ENCODE data around the gene TCEANC. TPM values are rescaled to one million over a fixed set of nuclear protein-coding genes. Genes with fewer than 3 reads are reported as not detected.
"Not testable (repeated sequence)": the region's sequence is repeated elsewhere in the genome, so short reads cannot be mapped to it uniquely, and the experiment has no call there.

The TCEANC gene
- total RNA-seq, 1 experiment from 2014 or later, result 3.5 TPM

DNA sequence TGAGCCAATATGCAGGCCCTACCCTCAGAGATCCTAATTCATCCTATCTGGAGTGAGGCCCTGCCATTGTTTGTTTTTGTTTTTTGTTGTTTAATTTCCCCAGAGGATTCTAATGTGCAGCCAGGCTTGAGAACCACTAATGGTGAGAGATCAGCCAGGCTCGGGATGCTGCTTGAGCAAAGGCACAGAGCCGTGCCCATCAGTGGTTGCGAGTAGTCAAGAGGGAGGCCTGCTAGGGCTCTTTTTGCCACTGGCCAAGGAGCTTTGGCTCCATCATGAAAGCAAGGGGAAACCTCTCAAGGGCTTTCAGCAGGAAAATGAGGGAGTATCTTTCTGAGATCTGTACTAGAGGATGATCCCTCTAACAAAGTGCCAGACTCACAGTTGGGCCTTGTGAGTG, 2.7 kb downstream of the TCEANC start:
- no peak for DNase-seq (ENCODE audit: low spot score)

DNA sequence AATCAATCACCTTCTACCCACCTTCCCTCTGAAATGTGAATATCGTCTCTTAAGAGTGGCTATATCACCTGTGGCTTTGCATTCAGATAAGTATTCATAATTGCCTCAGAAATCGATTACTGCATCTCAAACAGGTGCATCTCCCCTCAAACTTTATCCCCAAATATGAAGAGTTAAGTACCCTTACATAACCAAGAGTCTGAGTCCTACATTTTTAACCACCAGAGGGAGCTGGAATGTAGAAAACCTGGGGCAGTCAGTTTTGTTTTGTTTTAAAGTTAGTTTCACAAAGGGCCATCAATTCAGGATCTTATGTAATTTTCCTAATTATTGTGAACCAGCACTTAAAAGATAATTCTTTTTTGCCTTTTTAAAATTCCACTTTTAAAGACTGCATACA, 5.7 kb downstream of the TCEANC start:
- DNase-seq (ENCODE audit: low spot score), result peak; percentile 35

DNA sequence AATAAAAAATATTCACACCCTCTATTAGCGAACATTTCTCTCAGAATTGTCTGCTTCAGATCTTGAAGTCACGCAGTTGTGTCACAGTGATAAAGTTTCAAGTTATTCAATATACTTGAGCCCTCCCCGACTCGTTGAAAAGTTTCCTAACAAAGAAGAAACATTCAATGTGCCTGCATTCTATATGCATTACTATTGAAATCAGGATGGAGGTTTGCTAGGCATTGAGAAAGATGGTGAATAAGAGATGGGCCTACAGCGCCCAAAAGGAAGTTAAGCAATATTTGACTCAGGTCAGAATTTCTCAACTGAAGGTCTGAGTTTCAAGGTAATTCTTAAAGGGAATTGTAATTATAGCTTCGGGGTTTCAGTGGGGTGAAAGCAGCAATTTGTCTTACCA, 6.1 kb downstream of the TCEANC start:
- DNase-seq (ENCODE audit: low spot score), result no peak

DNA sequence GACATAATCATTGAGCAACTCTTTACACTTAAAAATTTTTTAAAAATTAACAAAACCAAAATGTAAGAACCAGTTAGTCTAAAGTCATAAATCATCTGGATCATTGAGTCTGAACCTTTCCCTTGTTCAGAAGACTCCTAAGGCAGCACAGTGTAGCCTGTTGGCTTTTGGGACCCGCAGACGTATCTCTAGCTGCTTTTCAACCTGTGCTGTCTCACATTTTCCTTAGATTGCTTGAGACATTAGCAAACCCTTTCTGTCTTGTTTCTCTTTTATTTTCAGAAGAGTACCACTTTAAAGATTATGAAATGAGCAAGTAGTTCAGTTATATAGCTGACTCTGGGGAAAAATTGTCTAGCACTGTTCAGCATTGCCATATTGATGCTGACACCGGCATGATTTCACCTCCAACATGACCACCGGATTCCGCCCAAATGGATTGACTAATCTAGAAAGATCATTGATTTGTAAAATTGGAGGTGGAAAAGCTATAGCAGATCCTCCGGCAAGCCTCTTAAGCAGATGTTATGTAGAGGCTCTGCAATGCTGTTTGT, 8.9 kb downstream of the TCEANC start:
- no peak for DNase-seq (ENCODE audit: low spot score)

DNA sequence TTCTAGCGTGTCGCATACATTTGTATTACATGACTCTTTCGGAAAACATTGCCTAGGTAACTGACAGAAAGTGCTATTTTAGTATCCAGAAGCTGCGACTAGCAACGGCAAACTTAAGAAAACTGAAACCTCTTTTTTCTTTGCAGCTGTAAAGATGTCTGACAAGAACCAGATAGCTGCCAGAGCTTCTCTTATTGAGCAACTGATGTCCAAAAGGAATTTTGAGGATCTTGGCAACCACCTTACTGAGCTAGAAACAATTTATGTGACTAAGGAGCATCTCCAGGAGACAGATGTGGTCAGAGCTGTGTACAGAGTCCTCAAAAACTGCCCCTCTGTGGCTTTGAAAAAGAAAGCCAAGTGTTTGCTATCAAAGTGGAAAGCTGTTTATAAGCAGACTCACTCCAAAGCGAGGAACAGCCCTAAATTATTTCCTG, 9.4 kb downstream of the TCEANC start:
- no peak for DNase-seq (ENCODE audit: low spot score)

DNA sequence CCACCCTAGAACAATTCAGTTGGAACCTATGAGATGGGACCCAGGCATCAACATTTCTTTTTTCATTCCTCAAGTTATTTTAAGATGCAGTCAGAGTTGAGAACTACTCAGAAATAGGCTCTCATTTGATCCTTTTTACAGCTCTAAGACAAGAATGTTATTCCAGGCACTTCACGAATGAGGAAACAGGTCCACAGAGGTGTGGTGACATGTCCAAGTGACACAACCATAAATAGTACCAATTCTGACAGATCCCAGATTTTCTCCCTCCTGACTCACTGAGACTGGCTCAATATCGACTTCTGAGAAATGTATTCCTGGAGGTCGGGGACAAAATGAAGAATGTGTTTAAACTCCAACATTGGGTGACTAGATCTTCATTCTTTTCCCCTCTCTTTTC, 11.1 kb downstream of the TCEANC start:
- DNase-seq (ENCODE audit: low spot score), result no peak

DNA sequence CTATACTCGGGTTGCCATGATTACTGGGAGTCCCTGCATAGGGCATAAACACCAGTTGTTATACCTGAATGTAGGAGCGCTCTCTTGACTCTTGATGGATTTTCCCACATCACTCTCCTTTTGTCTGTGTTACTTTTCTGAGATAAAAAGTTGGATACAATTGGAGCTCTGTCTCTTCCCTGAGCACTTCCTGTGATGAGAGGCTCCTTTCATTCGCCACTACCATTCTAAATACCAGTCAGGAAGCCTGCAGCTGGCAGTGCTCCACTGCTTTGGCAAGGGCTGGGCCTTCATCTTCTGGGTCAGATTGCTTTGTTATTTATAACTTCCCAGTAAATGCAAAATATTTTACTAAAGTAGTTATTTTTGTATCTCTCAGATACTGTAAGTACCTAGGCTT, 13.9 kb downstream of the TCEANC start:
- no peak for DNase-seq (ENCODE audit: low spot score)

DNA sequence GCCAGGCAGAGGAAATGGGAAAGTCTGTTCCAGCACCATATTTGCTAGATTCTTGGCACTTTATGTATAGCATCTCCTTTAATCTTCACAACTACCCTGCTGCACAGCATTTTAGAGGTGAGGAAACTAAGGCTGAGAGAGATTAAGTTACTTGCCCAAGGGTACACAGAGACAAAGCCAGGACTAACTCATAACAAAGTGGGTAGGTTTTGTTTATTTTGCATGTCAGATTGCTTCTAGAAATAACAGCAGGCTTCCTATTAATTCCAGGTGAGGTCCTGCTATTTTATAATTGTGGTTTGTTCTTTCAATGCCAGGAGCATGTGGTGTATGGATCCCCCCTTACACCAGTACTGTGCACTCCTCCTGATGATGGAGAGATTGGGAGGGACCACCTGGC, 15.0 kb downstream of the TCEANC start:
- DNase-seq (ENCODE audit: low spot score), result no peak

DNA sequence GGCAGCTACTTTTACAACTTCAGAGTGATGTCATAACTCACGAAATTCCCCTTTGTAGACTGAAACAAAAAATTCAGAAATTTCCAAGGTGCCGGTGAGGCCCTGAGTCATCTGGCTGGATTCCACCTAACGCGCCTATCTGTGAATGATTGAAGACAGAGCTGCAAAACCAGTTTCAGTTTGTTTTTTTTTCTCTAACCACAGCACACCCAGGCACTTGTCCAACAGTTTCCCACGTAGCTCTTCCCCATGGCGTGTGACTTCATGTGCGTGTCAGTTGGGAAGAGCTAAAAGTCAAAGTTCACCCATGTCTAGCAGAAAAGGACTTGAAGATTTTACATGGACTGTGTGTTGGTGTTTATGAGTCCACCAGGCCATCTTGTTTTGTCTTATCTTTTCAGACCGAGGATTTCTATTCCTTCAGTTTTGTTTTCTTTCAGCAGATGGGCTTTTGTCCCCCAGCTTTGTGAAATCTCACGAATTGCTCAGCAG, 16.4 kb downstream of the TCEANC start:
- DNase-seq (ENCODE audit: low spot score), result peak; percentile 93

DNA sequence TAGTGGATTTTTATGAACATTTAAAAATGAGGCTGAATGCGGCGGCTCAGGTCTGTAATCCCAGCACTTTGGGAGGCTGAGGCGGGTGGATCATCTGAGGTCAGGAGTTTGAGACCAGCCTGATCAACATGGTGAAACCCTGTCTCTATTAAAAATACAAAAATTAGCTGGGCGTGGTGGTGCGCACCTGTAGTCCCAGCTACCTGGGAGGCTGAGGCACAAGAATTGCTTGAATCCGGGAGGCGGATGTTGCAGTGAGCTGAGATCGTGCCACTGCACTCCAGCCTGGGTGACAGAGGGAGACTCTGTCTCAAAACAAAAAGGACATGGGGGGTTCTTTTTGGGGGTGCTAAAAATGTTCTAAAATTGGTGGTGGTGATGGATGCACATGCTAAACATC, 16.8 kb downstream of the TCEANC start:
- not testable (repeated sequence) for DNase-seq (ENCODE audit: low spot score)

DNA sequence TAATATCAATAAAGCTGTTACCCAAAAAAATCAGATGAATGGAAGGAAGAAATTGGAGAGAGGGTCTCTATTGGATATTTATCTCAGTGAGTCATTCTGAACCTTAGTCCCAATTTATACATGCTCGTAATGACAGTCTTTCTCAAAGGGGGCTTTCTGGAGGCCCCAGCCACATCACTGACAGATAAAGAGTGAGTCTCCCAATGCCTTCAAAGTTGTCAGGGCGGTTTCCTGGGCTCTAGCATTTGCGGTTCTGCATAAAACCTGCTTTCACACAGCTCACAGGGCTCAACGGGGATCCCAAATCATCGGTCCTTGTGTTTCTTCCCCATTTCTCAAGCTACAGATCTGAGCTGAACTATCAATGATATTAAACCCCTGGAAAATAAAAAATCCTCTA, 17.3 kb downstream of the TCEANC start:
- DNase-seq (ENCODE audit: low spot score), result no peak

DNA sequence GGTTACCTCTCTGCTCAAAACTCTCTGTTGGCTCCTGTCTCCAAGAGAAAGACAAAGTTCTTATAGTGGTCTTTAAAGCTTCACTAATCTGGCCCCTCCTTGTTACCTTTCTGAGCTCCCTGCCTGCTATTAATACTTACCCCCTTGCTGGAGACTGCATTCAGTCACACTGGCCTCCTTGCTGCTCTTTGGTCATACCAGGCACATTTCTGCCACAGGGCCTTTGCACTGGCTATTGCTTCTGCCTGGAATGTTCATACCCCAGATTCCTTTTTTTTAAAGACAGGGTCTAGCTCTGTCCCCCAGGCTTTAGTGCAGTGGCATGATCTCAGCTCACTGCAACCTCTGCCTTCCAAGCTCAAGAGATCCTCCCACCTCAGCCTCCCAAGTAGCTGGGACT, 20.1 kb downstream of the TCEANC start:
- DNase-seq (ENCODE audit: low spot score), result no peak

DNA sequence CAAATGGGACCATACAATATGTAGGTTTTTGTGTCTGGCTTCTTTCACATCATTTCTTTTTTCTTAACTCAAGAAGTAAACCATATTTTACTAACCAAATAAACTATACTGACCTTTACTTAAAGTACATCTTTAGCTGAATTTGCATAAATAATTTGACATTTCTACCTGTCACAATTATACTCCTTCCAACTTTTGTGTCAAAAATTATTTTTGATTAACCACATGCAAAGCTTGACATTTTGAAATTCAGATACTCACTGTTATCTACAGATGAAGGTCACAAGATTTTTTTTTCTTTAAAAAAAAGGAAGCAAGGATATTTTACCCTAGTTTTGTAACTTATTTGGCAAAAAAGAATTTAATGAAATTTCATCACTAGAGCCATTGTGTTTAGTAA, 23.9 kb downstream of the TCEANC start:
- DNase-seq (ENCODE audit: low spot score), result no peak

DNA sequence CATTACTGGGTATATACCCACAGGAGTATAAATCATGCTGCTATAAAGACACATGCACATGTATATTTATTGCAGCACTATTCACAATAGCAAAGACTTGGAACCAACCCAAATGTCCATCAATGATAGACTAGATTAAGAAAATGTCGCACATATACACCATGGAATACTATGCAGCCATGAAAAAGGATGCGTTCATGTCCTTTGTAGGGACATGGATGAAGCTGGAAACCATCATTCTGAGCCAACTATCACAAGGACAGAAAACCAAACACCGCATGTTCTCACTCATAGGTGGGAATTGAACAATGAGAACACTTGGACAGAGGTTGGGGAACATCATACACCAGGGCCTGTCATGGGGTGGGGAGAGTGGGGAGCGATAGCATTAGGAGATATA, 26.8 kb downstream of the TCEANC start:
- DNase-seq (ENCODE audit: low spot score), result not testable (repeated sequence)

DNA sequence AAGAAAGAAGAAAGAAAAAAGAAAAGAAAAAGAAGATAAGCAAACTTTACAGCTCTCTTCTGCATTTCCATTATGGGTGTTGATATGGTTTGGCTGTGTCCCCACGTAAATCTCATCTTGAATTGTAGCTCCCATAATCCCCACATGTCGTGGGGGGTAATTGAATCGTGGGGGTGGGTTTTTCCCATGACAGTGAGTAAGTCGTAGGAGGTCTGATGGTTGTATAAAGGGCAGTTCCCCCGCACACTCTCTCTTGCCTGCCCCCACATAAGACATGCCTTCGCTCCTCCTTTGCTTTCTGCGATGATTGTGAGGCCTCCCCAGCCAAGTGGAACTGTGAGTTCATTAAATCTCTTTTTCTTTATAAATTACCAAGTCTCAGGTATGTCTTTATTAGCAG, 28.7 kb downstream of the TCEANC start:
- no peak for DNase-seq (ENCODE audit: low spot score)

DNA sequence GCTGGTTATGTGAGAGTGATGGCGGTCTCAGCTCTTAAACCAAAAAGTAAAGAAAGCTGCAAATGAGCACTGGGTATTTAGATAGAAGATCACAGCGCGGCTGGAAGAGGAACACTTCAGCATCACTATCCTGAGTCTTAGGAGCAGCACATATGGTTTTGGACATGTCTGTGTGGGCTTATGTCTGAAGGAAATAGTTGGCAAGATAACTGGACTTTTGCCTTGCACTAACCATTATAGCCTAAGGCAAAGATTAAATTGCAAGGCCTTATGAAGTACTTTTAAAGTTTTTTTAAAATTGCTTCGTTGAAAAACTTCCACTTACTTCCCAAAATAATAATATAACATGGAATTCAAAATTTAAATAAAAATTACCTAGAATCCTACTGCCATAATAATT, 31.4 kb downstream of the TCEANC start:
- no peak for DNase-seq (ENCODE audit: low spot score)

DNA sequence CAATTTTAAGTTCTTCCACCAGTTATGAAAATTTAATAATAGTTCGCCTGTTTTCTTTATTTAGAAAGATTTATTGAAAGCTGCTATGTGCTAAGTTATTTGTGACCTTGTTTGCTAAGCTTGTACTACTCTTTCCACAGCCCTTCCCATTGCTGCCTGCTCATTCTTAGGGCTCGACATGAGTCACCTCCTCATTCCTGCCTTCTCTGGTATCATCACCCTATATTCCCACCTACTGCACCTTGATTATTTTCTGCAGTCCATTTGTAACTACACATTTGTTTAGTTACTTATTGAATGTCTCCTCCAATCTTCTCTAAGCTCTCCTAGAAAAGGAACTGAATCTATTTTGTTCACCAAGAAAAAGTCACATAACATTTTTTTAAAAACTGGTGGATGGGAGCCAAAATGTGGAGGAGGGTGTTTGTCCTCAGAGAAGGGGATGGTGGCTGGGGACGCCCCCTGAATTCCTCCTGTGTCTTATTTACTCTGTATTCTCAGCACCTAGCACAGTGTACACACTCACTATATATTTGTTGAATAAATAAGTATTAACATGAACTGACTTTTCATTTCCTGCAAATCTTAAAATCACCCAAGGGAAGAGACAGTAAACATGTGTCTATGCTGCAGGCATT, 32.3 kb downstream of the TCEANC start:
- DNase-seq (ENCODE audit: low spot score), result no peak

DNA sequence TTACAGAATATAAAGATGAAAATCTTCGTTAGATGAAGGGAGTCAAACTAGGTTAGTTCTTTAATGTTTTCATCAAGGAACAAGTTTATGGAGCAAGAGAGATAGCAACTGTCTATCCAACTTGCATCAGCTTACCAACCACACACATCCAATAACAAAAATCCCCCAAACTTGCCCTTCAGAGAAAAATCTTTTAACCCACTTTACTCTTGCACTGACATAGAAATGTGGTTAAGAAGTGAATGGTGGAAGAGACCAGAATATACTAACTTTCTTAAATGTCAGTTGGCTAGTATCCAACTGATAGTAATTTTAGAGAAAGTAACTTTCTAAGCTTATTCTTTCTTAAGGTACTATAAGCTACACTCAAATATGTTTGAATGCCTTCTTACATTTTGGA, 34.3 kb downstream of the TCEANC start:
- no peak for DNase-seq (ENCODE audit: low spot score)

DNA sequence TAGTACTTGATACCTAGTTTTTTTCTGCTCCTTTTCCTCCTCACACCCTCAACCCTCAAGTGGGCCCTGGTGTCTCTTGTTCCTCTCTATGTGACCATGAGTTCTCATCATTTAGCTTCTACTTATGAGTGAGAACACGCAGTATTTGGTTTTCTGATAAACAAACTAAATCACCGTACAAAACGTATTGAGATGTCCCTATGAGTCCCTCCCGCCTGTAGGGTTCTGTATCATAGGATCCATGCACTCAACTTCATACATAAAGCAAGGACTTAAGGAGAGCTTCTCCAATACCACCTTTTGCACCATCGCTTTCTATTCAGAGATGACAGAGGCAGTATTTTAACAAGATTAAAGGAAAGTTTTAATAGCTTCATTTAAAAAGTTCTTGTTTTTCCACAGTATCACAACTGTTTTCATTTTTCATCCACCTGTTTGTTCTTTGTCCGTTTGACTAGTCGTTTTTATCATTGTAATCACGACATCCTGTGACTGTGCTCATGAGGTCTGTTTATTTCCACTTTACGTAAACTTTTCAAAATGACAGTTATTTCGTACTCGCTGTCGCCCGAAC, 35.5 kb downstream of the TCEANC start:
- no peak for DNase-seq (ENCODE audit: low spot score)

DNA sequence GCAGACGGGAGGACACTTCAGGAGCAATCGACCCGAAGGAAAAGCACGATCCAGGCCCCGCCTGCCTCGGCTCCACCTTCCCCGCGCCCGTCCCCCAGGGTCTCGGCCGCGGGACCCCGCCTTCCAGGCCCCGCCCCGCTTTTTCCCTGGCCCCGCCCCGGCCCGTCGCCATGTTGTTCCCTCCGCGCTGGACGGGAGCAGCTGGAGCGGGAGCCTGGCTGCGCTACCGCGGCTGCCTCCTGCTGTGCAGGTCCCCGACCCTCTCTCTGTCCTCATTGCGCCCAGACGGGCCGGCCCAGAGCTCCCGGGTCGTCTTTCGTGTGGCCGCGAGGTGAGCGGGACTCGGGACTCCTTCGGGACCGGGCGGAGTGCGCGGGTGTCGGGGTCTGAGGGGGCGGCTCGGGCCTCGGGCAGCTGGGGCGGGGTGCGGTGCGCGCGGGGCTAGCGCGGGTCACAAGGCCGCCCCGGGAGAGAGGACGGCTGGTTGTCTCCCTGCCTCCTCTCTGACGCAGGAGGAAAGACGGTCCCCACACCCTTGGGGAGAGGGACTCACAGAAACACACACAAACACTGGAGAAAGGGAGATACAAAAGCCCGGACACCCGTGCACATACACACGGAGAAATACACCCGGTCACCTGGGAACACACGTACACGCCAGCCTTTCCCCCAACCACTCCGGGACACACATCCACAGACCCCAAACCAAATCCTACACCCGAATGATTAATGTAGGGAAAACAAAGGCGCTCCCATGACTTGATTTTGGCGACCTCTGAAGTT, 36.2 kb downstream of the TCEANC start, which contains the start of gene RAB9A:
Gene RAB9A, plus strand, starts transcription at position 171 of the 783 bp plus-strand sequence. CDS start 19,619 bp downstream, outside the sequence.
- peak; percentile 57 for DNase-seq (ENCODE audit: low spot score)

DNA sequence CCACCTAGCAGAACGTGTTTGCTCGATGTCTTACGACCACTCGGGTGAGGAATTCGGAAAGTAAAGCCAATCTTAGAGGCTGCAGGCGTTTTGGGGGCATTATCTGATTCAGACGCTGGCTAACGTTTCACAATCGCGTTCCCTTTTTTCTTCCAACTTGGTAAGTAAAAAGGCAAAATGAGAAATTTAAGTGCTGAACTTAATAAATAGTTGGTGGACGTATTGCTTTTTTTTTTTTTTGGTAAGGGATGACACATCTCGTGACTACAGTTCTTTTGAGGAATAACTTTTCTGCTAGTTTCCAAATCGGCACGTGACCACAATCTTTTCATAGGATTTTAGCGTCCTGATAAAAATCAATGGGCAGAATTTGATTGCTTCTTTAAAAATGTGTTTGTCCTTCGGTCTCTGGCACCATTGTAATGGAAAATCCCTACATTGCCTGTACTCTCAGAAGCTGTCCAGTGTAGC, 36.8 kb downstream of the TCEANC start:
- no peak for DNase-seq (ENCODE audit: low spot score)

DNA sequence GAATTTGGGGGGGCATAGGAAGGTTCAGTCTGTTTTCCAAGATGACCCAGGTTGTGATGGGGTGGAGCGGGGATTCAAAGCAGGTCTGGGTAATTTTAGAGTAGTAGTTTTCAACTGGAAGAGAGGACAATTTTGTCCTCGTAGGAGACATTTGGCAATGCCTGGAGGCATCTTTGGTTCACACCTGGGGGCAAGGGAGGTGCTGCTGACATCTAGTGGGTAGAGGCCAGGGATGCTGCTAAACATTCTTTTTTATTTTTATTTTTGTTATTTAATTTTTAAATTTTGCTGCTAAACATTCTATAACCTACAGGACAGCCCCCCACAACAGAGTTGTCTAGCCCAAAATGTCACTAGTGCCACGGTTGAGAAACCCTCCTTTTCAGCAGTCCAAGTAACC, 37.9 kb downstream of the TCEANC start:
- no peak for DNase-seq (ENCODE audit: low spot score)
